ENCODE results near the gene FLYWCH1.
A peak's percentile ranks its signal among the peaks of the same experiment; 100 is the strongest.
"Not testable (repeated sequence)": the region's sequence is repeated elsewhere in the genome, so short reads cannot be mapped to it uniquely, and the experiment has no call there.

FLYWCH1 gene

DNA sequence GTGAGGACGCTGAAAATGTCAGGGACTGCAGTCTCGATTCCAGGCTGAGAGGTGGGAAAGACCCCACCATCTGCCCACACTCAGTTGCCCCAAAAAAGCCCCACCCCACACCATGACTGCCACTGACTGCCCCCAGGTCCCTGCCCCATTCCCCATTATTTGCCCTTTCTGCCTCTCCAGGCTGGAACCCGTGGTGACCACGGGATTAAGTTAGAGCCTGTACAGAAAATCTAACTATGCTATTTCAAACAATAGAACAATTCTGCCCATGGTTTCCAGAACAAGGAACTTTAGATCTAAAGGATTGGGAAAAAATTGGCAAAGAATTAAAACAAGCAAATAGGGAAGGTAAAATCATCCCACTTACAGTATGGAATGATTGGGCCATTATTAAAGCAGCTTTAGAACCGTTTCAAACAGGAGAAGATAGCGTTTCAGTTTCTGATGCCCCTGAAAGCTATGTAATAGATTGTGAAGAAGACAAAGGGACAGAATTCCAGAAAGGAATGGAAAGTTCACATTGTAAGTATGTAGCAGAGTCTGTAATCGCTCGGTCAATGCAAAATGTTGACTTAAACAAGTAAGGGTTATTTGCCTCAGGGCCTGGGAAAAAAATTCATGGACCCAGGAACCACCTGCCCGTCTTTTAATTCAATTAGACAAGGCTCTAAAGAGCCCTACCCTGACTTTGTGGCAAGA lies 14.4 kb downstream of the FLYWCH1 start:
- no peak for DNase-seq (ENCODE audit: extremely low read depth in 1 of 2, low read depth in 1 of 2)

DNA sequence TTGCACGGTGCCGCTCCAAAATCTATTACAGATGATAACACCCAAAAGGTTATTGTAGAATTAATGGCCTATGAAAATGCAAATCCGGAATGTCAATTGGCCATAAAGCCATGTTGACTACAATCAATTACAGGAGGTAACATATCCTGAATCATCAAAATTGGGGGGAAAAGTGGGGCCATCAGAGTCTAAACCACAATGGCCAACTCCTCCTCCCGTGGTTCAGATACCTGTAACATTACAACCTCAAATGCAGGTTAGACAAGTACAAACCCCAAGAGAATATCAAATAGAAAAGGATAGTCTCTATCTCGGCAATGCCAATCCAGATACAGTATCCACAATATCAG lies 14.9 kb downstream of the FLYWCH1 start:
- DNase-seq (ENCODE audit: extremely low read depth in 1 of 2, low read depth in 1 of 2), result no peak

DNA sequence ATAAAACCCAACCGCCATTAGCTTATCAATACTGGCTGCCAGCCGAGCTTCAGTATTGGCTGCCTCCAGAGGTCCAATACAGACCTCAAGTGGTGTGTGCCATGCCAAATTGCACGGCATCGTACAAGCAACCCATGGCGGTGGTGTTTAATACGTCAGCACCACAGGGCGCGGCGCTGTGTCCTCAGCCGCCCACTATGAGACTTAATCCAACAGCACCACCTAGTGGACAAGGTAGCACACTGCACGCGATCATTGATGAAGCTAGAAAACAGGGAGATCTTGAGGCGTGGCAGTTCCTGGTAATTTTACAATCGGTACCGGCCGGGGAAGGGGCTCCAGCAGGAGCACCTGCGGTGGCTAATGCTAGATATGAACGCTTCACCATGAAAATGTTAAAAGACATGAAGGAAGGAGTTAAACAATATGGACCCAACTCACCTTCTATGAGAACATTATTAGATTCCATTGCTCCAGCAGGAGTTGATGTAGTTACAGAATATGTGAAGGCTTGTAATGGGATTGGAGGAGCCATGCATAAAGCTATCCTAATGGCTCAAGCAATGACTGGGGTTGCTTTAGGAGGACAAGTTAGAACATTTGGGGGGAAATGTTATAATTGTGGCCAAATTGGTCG lies 15.4 kb downstream of the FLYWCH1 start:
- DNase-seq (ENCODE audit: extremely low read depth in 1 of 2, low read depth in 1 of 2), result peak; percentile 70 to 73

- DNase-seq (ENCODE audit: extremely low read depth in 1 of 2, low read depth in 1 of 2), result not testable (repeated sequence)
Measured at GRCh38 chr16:2928151-2928550, 16.4 kb downstream of the FLYWCH1 start.

DNA sequence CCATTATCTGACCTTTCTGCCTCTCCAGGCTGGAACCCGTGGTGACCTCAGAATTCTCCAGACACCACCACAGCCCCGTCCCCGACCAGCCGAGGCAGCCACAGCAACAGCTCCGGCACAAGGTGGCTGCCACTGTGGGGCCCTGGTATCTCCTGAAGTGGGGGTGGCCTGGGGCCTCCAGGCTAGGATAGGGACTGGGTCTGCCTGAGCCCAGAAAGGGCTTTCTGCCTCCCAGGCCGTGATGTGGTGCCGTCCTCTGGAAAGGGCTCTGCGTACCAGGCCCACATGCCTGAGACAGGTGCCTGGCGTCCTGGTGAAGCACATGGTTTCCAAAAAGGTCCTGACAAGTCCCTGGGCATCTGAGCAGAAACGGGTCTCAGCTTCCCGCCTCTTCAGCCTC lies 17.1 kb downstream of the FLYWCH1 start:
- no peak for DNase-seq (ENCODE audit: extremely low read depth in 1 of 2, low read depth in 1 of 2)

GRCh38 chr16:2929693-2930092 lies 18.0 kb downstream of the FLYWCH1 start:
- no peak for DNase-seq (ENCODE audit: extremely low read depth in 1 of 2, low read depth in 1 of 2)

DNA sequence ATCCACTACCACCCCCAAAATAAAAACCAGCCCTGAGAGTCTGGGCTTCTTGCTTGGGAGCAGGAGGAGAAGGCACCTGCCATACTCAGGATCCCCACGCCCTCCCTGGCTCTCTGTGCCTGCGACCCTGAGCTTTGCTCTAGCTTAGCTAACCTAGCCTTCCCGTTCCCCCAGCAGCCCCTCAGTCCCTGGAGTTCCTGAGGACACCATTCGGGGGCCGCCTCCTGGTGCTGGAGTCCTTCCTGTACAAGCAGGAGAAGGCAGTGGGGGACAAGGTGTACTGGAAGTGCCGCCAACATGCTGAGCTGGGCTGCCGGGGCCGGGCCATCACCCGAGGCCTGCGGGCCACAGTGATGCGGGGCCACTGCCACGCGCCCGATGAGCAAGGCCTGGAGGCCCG lies 18.5 kb downstream of the FLYWCH1 start:
- DNase-seq (ENCODE audit: extremely low read depth in 1 of 2, low read depth in 1 of 2), result no peak

- not testable (repeated sequence) for DNase-seq (ENCODE audit: extremely low read depth in 1 of 2, low read depth in 1 of 2)
Measured at GRCh38 chr16:2931231-2931914, 19.6 kb downstream of the FLYWCH1 start.

- no peak for DNase-seq (ENCODE audit: extremely low read depth in 1 of 2, low read depth in 1 of 2)
Measured at GRCh38 chr16:2933136-2933535, 21.4 kb downstream of the FLYWCH1 start.

DNA sequence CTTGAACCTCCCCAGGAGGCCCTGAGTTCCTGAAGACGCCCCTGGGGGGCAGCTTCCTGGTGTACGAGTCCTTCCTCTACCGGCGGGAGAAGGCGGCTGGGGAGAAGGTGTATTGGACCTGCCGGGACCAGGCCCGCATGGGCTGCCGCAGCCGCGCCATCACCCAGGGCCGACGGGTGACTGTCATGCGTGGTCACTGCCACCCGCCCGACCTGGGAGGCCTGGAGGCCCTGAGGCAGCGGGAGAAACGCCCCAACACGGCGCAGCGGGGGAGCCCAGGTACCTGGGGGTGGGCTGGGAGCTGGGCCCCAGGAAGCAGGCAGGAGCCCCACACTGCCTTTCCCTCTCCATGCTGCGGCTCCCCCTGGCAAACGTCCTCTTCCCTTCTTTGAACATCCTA lies 22.0 kb downstream of the FLYWCH1 start:
- DNase-seq (ENCODE audit: extremely low read depth in 1 of 2, low read depth in 1 of 2), result no peak

DNA sequence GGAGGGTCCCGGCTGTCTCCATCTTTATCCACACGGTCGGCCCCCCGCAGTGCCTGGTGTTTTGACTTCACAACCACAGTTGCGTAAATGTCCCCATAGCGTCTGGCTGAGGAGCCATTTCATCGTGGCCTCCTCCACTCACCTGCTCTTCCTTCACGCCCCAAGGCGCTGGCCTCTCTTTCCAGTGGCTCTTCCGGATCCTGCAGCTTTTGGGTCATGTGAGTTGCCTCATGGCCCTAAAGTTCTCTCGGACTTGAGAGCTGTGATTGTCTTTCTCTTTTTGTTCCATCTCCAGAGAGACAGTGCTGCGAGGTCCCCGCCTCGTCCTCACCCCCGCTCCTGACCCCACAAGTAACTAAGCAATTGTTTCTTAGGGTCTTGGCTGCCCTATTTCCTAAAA lies 22.7 kb downstream of the FLYWCH1 start:
- no peak for DNase-seq (ENCODE audit: extremely low read depth in 1 of 2, low read depth in 1 of 2)

GRCh38 chr16:2936436-2937011 lies 24.8 kb downstream of the FLYWCH1 start:
- DNase-seq (ENCODE audit: extremely low read depth in 1 of 2, low read depth in 1 of 2), result no peak

DNA sequence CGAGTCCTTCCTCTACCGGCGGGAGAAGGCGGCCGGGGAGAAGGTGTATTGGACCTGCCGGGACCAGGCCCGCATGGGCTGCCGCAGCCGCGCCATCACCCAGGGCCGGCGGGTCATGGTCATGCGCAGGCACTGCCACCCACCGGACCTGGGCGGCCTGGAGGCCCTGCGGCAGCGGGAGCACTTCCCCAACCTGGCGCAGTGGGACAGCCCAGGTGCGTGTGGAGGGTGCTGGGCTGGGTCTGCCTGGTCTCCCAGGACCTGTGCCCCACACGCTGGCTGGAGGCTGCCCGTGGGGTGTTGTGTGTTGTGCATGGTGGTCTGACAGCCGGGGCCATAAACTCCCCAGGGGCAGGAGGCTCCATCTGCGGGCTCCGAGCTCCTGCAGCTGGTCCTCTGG lies 25.4 kb downstream of the FLYWCH1 start:
- no peak for DNase-seq (ENCODE audit: extremely low read depth in 1 of 2, low read depth in 1 of 2)

GRCh38 chr16:2938206-2938605 lies 26.5 kb downstream of the FLYWCH1 start:
- DNase-seq (ENCODE audit: extremely low read depth in 1 of 2, low read depth in 1 of 2), result no peak

- no peak for DNase-seq (ENCODE audit: extremely low read depth in 1 of 2, low read depth in 1 of 2)
Measured at GRCh38 chr16:2939968-2940367, 28.2 kb downstream of the FLYWCH1 start.

GRCh38 chr16:2942045-2942444 lies 30.3 kb downstream of the FLYWCH1 start:
- no peak for DNase-seq (ENCODE audit: extremely low read depth in 1 of 2, low read depth in 1 of 2)

GRCh38 chr16:2943716-2944115 lies 32.0 kb downstream of the FLYWCH1 start:
- not testable (repeated sequence) for DNase-seq (ENCODE audit: extremely low read depth in 1 of 2, low read depth in 1 of 2)

- no peak for DNase-seq (ENCODE audit: extremely low read depth in 1 of 2, low read depth in 1 of 2)
Measured at GRCh38 chr16:2946649-2947048, 34.9 kb downstream of the FLYWCH1 start.

- DNase-seq (ENCODE audit: extremely low read depth in 1 of 2, low read depth in 1 of 2), result no peak
Measured at GRCh38 chr16:2948807-2949704, 37.3 kb downstream of the FLYWCH1 start.

DNA sequence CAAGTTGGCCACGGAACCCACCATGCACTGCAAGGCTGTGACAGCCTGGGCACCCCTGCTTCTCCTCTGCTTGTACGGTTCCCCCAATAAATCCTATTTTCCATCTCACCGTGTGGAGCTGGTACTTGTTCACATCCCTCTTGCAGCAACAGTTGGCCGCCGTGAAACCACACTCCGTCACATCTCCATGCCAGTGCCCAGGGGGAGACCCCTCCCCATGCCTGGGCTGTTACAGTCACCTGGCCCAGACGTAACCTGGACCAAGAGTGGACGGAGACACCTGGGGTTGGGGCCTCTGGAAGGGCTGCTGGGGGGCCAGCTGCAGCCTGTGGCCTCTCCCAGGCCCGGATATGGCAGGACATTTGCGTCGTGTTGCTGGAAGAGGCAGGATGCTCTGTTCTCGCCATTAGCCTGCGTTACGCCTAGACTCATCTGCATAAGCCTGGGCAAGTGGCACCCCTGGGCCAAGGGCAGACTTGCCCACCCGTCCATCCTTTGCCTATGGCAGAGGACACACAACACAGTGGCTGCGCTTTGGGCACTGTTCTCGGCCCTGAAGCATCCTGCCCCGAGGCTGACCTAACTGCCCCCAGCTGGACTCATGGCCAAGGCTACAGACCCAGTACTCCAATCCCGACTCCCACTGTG lies 38.1 kb downstream of the FLYWCH1 start:
- no peak for DNase-seq (ENCODE audit: extremely low read depth in 1 of 2, low read depth in 1 of 2)

Measured in activated CD8-positive, alpha-beta memory T cell treated with anti-CD3 and anti-CD28 coated beads for 1 hour (primary cell).